ENCODE data around the gene NECTIN1.

DNA sequence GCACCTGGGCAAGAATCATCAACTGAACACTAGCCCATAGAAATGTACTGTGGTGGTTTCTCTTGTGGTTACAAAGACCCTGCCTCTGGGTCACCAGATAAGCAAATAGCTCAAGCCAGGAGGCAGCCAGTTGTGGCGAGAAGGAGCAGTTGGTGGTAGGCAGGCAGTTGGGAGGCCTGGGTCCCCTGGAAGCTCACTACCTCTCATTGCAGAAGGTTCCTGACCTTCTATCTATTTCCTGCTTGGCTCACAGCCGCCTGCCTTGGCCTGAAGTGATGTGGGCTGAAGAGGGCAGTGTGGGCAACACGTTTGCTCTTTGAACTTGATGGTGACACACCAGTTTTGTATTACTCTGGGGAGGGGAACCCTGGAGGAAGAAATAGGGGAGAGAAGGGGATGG lies 34.7 kb downstream of the NECTIN1 start:
- TF ChIP-seq POLR2A (IDR thresholded peaks at IDR 0.05; ENCODE audit: low read length) (no peak), GATA1 (IDR thresholded peaks at IDR 0.05; ENCODE audit: low read depth, low read length) (no peak)
